C4-2B (cell line): ENCODE data around the gene KCNC1.

ENCODE experiments used
- H3K27ac ChIP-seq: fragments of 450-650 bp; 2 replicates; pipeline ENCODE4 v1.5.1; 2017
- ZFX ChIP-seq: fragments of 450-650 bp; IDR thresholded peaks from 2 replicates; pipeline ENCODE4 v1.6.1; 2017
- TF ChIP-seq, protein P1 (sequence below): fragments of 450-650 bp; conservative IDR thresholded peaks from 2 replicates; pipeline ENCODE4 v1.5.1; 2017; ENCODE audit warnings: mild to moderate bottlenecking

The KCNC1 gene

DNA sequence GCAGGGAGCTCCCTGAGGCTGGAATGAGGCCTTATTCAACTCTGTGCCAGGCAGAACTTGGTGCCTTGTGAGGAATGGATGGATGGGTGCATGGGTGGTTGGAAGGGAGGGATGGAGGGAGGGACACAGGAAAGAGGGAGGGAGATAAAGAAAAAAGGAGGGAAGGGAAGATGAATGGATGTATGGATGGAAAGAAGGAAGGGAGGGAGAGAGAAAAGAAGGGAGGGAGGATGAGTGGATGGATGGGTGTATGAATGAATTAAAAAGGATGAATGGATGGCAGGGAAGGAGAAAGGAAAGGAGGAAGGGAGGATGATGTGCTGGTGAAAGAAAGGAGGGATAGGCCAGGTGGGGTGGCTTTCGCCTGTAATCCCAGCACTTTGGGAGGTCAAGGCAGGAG, 34.6 kb downstream of the KCNC1 start:
- H3K27ac ChIP-seq = no peak overlapping the region
- no peak for TF ChIP-seq ZFX
- TF ChIP-seq, protein P1, sequence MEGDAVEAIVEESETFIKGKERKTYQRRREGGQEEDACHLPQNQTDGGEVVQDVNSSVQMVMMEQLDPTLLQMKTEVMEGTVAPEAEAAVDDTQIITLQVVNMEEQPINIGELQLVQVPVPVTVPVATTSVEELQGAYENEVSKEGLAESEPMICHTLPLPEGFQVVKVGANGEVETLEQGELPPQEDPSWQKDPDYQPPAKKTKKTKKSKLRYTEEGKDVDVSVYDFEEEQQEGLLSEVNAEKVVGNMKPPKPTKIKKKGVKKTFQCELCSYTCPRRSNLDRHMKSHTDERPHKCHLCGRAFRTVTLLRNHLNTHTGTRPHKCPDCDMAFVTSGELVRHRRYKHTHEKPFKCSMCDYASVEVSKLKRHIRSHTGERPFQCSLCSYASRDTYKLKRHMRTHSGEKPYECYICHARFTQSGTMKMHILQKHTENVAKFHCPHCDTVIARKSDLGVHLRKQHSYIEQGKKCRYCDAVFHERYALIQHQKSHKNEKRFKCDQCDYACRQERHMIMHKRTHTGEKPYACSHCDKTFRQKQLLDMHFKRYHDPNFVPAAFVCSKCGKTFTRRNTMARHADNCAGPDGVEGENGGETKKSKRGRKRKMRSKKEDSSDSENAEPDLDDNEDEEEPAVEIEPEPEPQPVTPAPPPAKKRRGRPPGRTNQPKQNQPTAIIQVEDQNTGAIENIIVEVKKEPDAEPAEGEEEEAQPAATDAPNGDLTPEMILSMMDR = no peak

DNA sequence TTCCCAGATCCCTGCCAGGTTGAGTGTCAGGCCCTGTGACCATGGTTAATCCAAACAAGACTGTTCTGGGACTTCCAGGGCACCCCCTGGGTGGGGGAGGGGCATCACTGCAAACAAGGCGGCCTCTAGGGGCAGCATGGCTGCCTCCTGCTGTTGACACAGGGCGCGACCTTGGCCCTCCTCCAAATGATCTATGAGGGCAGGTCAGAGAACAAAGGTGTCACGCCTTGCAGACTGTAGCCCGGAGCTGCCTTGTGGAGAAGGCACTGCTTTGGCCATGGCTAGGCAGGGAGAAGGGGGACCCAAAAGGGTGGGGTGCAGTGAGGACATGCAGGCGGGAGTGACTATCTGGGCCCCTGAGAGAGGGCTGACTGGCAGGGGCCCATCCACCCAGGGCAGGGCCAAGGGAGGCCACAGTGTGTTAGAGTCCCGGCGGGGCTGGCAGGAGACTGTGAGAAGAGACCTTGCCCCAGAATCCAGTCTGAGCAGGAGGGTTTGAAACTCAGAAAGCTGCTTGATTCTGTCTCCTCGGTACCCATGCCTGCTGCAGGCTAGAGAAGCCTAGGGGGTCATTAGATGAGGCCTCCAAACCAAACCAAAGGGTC, 35.6 kb downstream of the KCNC1 start:
- no peak for TF ChIP-seq ZFX
- TF ChIP-seq, protein P1 = no peak; the same call in 1 of the 2 replicates
- H3K27ac ChIP-seq = peak overlapping the region; percentile 17

DNA sequence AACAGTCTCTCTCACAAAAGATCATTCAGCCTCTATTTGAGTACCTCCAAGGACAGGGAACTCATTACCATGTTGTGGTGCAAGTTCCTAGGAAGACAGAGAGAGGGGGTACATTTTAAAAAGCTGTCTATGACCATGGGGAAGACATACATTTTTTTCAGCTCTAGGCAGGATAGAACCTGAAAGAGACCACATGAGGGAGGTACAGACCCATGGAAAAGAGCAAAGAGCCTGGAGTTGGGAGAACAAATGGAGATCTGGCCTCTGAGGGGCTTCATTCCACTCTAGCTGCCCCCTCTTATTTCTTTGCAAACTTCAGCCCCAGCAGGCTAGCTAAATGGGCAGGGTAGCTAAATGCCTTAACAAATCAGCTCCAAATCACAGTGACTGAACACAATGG, 36.3 kb downstream of the KCNC1 start:
- no peak overlapping the region for H3K27ac ChIP-seq
- TF ChIP-seq ZFX = no peak
- TF ChIP-seq, protein P1 = no peak

DNA sequence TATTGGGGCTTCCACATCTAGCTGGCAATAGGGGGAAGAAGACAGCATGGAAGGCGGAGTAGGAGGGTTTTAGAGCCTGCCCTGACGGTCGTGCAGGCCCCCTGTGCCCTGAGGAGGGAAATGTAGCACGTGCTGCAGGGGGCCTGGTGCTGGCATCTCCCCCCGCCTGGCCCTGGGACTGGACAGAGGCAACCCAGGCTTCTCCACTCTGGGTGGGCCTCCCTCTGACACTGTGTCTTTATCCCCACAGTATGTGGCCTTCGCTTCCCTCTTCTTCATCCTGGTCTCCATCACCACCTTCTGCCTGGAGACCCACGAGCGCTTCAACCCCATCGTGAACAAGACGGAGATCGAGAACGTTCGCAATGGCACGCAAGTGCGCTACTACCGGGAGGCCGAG, 36.8 kb downstream of the KCNC1 start:
- TF ChIP-seq, protein P1 = no peak
- no peak for TF ChIP-seq ZFX
- H3K27ac ChIP-seq = no peak overlapping the region

DNA sequence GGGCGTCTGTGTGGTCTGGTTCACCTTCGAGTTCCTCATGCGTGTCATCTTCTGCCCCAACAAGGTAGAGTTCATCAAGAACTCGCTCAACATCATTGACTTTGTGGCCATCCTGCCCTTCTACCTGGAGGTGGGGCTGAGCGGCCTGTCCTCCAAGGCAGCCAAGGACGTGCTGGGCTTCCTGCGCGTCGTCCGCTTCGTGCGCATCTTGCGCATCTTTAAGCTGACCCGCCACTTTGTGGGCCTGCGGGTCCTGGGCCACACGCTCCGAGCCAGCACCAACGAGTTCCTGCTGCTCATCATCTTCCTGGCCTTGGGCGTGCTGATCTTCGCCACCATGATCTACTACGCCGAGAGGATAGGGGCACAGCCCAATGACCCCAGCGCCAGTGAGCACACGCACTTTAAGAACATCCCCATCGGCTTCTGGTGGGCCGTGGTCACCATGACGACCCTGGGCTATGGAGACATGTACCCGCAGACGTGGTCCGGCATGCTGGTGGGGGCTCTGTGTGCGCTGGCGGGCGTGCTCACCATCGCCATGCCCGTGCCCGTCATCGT, 37.3 kb downstream of the KCNC1 start:
- H3K27ac ChIP-seq = no peak overlapping the region
- no peak for TF ChIP-seq ZFX
- TF ChIP-seq, protein P1 = no peak

DNA sequence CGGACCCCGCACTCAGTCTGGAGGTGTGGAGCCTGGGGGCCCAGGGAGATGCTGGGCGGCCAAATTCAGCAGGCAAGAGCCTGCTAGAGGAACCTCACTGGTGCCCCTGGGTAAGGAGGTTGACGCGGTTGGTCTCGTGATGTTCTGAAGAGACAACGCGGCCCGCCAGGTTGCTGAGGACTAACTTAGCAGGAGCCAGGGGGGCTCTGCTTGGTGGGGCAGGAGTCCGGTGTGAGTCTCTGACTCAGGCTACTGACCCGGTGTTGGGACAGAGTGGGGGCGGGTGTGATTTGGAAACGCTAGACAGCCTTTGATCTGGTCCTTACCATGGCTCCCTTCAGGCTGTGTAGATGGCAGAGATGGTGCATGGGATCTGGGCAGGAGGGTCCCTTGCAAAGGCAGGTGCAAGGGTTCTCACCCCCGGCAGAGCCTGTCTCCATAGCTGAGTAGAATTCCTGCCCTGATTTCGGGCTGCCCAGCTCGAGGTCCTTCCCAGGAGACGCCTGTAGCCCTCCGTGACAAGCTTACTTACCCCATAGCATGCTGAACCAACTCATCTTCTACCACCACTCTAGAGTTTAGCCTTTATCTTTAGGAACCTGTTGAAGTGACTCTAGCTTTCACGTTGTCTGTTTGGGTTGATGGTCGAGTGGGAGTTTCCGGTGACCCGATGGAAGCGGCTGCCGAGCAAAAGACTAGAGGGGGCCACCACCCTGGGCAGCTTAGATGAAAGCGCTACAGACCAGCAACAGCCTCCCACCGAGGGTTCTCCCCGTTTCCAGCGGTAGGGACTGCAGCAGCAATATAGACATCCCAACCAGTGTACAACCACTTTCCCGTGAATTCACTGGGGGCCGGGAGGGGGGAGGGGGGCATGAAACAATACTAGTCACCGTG, 38.4 kb downstream of the KCNC1 start:
- TF ChIP-seq ZFX = no peak
- TF ChIP-seq, protein P1 = no peak
- H3K27ac ChIP-seq = no peak overlapping the region

DNA sequence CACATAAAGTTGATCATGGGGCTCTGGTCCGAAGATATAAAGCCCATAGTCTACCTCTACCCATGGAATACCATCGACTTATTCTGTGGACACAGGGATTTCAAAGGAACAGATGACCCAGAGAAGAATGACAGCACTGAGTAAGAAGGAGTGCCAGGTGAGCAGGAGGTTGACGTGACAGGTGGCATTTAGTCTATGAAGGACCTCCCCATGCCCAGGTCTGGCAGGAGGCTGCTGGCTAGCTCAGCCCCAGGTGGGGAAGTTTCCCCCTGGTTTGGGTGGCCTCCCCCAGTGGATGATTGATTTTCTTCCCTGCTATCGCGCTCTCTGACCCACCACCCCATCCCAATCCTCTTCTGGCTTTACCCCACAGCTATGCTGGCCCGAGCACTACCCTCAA, 39.1 kb downstream of the KCNC1 start:
- TF ChIP-seq, protein P1 = no peak
- TF ChIP-seq ZFX = no peak
- no peak overlapping the region for H3K27ac ChIP-seq
